IgD-negative memory B cell (primary cell): ENCODE measurements around the gene PRDX6. TPM values are rescaled to one million over a fixed set of nuclear protein-coding genes. Genes with fewer than 3 reads are reported as not detected.

Source experiments
- H3K27ac Mint-ChIP-seq, 3 donors: one replicate each; pipeline ENCODE4 v1.8.0; 2020 to 2022; ENCODE audit warnings: mild to moderate bottlenecking in 3 of 3, mixed read lengths in 3 of 3, moderate library complexity in 1 of 3
- H3K27me3 Mint-ChIP-seq: one replicate; pipeline ENCODE4 v1.8.0; 2021; ENCODE audit warnings: mixed read lengths
- H3K36me3 Mint-ChIP-seq: one replicate; pipeline ENCODE4 v1.8.0; 2020; ENCODE audit warnings: mild to moderate bottlenecking, mixed read lengths
- H3K4me1 Mint-ChIP-seq, 3 donors: one replicate each; pipeline ENCODE4 v1.8.0; 2020 to 2022; ENCODE audit warnings: mixed read lengths in 3 of 3, mild to moderate bottlenecking in 1 of 3
- H3K4me3 Mint-ChIP-seq, 4 donors: one replicate each; pipeline ENCODE4 v1.8.0; 2020 to 2022; ENCODE audit warnings: mild to moderate bottlenecking in 4 of 4, mixed read lengths in 4 of 4, moderate library complexity in 3 of 4
- H3K9me3 Mint-ChIP-seq, 3 donors: one replicate each; pipeline ENCODE4 v1.8.0; 2020 to 2021; ENCODE audit warnings: mixed read lengths in 3 of 3, mild to moderate bottlenecking in 1 of 3
- polyA plus RNA-seq: library from polyadenylated mRNA; unstranded; fragments of 300-500 nt; fragmentation: Illumina TruSeq; gene quantifications from one replicate; pipeline ENCODE4 v1.2.3, GENCODE V29; 2021

Gene PRDX6
- polyA plus RNA-seq, 1 donor from 2014 or later, result 84.7 TPM

- H3K36me3 Mint-ChIP-seq, result no peaks in the 10 kb centered on the region
- no peaks in the 10 kb centered on the region for H3K27me3 Mint-ChIP-seq
- H3K4me3 Mint-ChIP-seq, result no peak overlapping the region
- no peaks in the 10 kb centered on the region for H3K9me3 Mint-ChIP-seq
- H3K4me1 Mint-ChIP-seq, result peaks cover 0 to 3% (median 3%) of the 10 kb centered on the region in 3 donors
- no peak overlapping the region for H3K27ac Mint-ChIP-seq
Observed at GRCh38 chr1:173530795-173531693, 53.9 kb downstream of the PRDX6 start.

- Mint-ChIP-seq H3K4me3 (no peak overlapping the region), H3K4me1 (peaks cover 0 to 3% (median 3%) of the 10 kb centered on the region in 3 donors), H3K27ac (no peak overlapping the region), H3K36me3 (no peaks in the 10 kb centered on the region), H3K27me3 (no peaks in the 10 kb centered on the region), H3K9me3 (no peaks in the 10 kb centered on the region)
Observed at GRCh38 chr1:173532237-173532636, 55.1 kb downstream of the PRDX6 start.

GRCh38 chr1:173536223-173536622 is 59.1 kb downstream of the PRDX6 start:
- H3K27me3 Mint-ChIP-seq, result peaks cover 5% of the 10 kb centered on the region
- H3K4me3 Mint-ChIP-seq, result no peak overlapping the region
- H3K36me3 Mint-ChIP-seq, result no peaks in the 10 kb centered on the region
- peaks cover 0 to 3% (median 3%) of the 10 kb centered on the region in 3 donors for H3K4me1 Mint-ChIP-seq
- no peaks in the 10 kb centered on the region for H3K9me3 Mint-ChIP-seq
- H3K27ac Mint-ChIP-seq, result no peak overlapping the region

Other genes starting within 250 kb of the PRDX6 start
- not detected for gene SLC9C2, start 125.7 kb downstream of the PRDX6 start, polyA plus RNA-seq
- gene TEX50, start 158.0 kb downstream of the PRDX6 start, polyA plus RNA-seq, result not detected
- not detected for gene ANKRD45, start 192.5 kb downstream of the PRDX6 start, polyA plus RNA-seq
- 13.0 TPM for gene KLHL20, start 237.6 kb downstream of the PRDX6 start, polyA plus RNA-seq